AG04450 (cell line): ENCODE measurements around the gene CNTN6. TPM values are rescaled to one million over a fixed set of nuclear protein-coding genes. Genes with fewer than 3 reads are reported as not detected.

ENCODE experiments used
- CTCF ChIA-PET: fragments of 300-600, 350-600 bp; formaldehyde crosslinking; extraction: SDS; loops from one replicate; lab custom pipeline; 2022; ENCODE audit warnings: antibody characterized with exemption, inconsistent platforms; lab: Charles Lee
- POLR2A ChIA-PET: fragments of 350-600 bp; formaldehyde crosslinking; extraction: SDS; loops from one replicate; lab custom pipeline; 2021; ENCODE audit warnings: antibody characterized with exemption, inconsistent platforms; lab: Yijun Ruan, JAX
- DNase-seq: peaks from one replicate; pipeline ENCODE4 v3.0.0-alpha.2; 2011; ENCODE audit warnings: low read depth, low spot score
- H3K27ac ChIP-seq: one replicate; pipeline ENCODE4 v1.5.1; 2012; ENCODE audit warnings: low read depth, low read length, control low read depth
- H3K27me3 ChIP-seq: one replicate; pipeline ENCODE4 v1.6.0; 2012; ENCODE audit warnings: low read length; ENCODE audit not compliant: control insufficient read depth, insufficient read depth
- H3K4me3 ChIP-seq: 2 replicates; pipeline ENCODE4 v1.5.1; 2011; ENCODE audit warnings: mild to moderate bottlenecking, low read depth, low read length, control low read depth
- H3K9me3 ChIP-seq: 2 replicates; pipeline ENCODE4 v1.5.1; 2012; ENCODE audit warnings: low read length; ENCODE audit not compliant: control insufficient read depth, insufficient read depth
- polyA plus RNA-seq: library from polyadenylated mRNA; depleted of rRNA; stranded (reverse); fragments of >200 nt; gene quantifications from 2 replicates; pipeline ENCODE4 v1.2.3, GENCODE V29; 2011
- TF ChIP-seq, protein P1 (sequence below): IDR thresholded peaks from 2 replicates; pipeline ENCODE4 v1.5.1; 2011; ENCODE audit warnings: low read depth, low read length, control low read depth, inconsistent platforms

CNTN6 gene
- polyA plus RNA-seq, 1 experiment = not detected

GRCh38 chr3:1068985-1069384 lies 23.8 kb upstream of the CNTN6 start:
- H3K27ac ChIP-seq = no peak overlapping the region
- TF ChIP-seq, protein P1, sequence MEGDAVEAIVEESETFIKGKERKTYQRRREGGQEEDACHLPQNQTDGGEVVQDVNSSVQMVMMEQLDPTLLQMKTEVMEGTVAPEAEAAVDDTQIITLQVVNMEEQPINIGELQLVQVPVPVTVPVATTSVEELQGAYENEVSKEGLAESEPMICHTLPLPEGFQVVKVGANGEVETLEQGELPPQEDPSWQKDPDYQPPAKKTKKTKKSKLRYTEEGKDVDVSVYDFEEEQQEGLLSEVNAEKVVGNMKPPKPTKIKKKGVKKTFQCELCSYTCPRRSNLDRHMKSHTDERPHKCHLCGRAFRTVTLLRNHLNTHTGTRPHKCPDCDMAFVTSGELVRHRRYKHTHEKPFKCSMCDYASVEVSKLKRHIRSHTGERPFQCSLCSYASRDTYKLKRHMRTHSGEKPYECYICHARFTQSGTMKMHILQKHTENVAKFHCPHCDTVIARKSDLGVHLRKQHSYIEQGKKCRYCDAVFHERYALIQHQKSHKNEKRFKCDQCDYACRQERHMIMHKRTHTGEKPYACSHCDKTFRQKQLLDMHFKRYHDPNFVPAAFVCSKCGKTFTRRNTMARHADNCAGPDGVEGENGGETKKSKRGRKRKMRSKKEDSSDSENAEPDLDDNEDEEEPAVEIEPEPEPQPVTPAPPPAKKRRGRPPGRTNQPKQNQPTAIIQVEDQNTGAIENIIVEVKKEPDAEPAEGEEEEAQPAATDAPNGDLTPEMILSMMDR = no peak
- no peak for DNase-seq
- H3K4me3 ChIP-seq = no peak overlapping the region
- no peaks in the 10 kb centered on the region for H3K27me3 ChIP-seq
- ChIA-PET POLR2A (no interaction called here), CTCF (no interaction called here)
- H3K9me3 ChIP-seq = no peaks in the 10 kb centered on the region; the same call in 1 of the 2 replicates

- TF ChIP-seq, protein P1 = no peak
- no peaks in the 10 kb centered on the region; the same call in 1 of the 2 replicates for H3K9me3 ChIP-seq
- H3K27ac ChIP-seq = no peak overlapping the region
- H3K4me3 ChIP-seq = no peak overlapping the region
- CTCF ChIA-PET = no interaction called here
- no peaks in the 10 kb centered on the region for H3K27me3 ChIP-seq
- DNase-seq = no peak
- POLR2A ChIA-PET = no interaction called here
Observed at GRCh38 chr3:1072041-1072440, 20.8 kb upstream of the CNTN6 start.

GRCh38 chr3:1079662-1080061 lies 13.2 kb upstream of the CNTN6 start:
- Histone ChIP-seq H3K27me3 (no peaks in the 10 kb centered on the region), H3K9me3 (peaks cover 4% of the 10 kb centered on the region; the same call in 1 of the 2 replicates), H3K4me3 (no peak overlapping the region), H3K27ac (no peak overlapping the region)
- POLR2A ChIA-PET = no interaction called here
- TF ChIP-seq, protein P1 = no peak
- no peak for DNase-seq
- CTCF ChIA-PET = no interaction called here

- DNase-seq = no peak
- H3K4me3 ChIP-seq = no peak overlapping the region
- TF ChIP-seq, protein P1 = peak; percentile 50
- ChIA-PET CTCF (no interaction called here), POLR2A (no interaction called here)
- H3K27ac ChIP-seq = no peak overlapping the region
- H3K27me3 ChIP-seq = no peaks in the 10 kb centered on the region
- peaks cover 4% of the 10 kb centered on the region; the same call in 1 of the 2 replicates for H3K9me3 ChIP-seq
Observed at GRCh38 chr3:1082108-1082507, 10.7 kb upstream of the CNTN6 start.

GRCh38 chr3:1087066-1087560 lies 5.7 kb upstream of the CNTN6 start:
- H3K27ac ChIP-seq = no peak overlapping the region
- no peak for DNase-seq
- CTCF ChIA-PET = no interaction called here
- no peaks in the 10 kb centered on the region for H3K27me3 ChIP-seq
- POLR2A ChIA-PET = no interaction called here
- H3K4me3 ChIP-seq = no peak overlapping the region
- TF ChIP-seq, protein P1 = no peak
- peaks cover 5% of the 10 kb centered on the region; the same call in 1 of the 2 replicates for H3K9me3 ChIP-seq
